ENCODE data around the gene CCDC122.

Gene CCDC122

DNA sequence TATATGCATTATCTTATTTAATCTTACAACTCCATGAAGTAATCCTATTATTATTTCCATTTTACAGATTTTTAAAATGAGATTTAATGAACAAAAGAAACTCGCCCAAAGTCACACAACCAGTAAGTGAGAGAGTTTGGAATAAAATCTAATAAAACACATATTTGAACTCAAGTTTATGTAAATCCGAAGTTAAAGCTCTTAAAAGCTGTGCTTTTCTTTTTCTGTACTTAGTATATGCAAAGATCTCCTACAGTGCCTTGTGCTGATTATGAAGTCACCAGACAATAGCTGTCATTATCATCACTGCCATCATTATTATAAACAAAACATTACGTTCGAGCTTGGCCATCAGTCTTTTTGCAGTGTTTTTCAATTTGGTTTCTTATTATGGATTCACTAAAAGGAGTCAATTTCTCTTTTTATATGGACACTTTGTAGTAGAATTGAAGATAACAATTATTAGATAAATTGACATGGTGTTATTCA lies 63.1 kb downstream of the CCDC122 start:
- TF ChIP-seq, protein P1, sequence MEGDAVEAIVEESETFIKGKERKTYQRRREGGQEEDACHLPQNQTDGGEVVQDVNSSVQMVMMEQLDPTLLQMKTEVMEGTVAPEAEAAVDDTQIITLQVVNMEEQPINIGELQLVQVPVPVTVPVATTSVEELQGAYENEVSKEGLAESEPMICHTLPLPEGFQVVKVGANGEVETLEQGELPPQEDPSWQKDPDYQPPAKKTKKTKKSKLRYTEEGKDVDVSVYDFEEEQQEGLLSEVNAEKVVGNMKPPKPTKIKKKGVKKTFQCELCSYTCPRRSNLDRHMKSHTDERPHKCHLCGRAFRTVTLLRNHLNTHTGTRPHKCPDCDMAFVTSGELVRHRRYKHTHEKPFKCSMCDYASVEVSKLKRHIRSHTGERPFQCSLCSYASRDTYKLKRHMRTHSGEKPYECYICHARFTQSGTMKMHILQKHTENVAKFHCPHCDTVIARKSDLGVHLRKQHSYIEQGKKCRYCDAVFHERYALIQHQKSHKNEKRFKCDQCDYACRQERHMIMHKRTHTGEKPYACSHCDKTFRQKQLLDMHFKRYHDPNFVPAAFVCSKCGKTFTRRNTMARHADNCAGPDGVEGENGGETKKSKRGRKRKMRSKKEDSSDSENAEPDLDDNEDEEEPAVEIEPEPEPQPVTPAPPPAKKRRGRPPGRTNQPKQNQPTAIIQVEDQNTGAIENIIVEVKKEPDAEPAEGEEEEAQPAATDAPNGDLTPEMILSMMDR (IDR thresholded peaks at IDR 0.05; ENCODE audit: control extremely low read depth, extremely low read depth, low read depth, missing control alignments), result no peak
- ChIA-PET CTCF (interaction anchor here (1.0 to 2.9 kb wide), 6 partner anchors 9 to 847 kb away, joined by 3 to 11 read pairs (median 4); no protein-coding TSS in a partner anchor), POLR2A (no interaction called here)
- no peak for DNase-seq (ENCODE audit: extremely low spot score)

DNA sequence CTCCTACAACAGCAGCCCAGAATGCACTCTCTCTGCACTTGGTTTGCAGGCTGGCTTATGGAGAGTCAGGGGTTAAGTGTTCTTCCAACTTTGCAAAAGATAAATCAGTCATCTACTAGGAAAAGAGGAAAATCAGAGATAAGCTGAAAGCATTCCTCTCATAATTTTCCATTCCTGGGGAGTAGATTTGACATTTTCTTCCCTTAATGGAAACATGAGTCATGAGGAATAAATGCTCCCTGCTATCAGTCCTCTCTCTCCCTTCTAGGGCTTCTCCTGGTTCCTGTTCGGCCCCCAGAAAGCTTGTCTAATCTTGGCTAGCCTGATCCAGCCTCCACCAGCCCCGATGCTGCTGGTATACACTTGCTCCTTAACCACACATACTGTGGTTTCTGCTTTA lies 64.3 kb downstream of the CCDC122 start:
- ChIA-PET POLR2A (no interaction called here), CTCF (interaction anchor here (0.8 to 2.9 kb wide), 2 partner anchors 10 to 11 kb away, joined by 4 to 11 read pairs; no protein-coding TSS in a partner anchor)
- no peak for DNase-seq (ENCODE audit: extremely low spot score)
- TF ChIP-seq, protein P1 (IDR thresholded peaks at IDR 0.05; ENCODE audit: control extremely low read depth, extremely low read depth, low read depth, missing control alignments), result no peak

- ChIA-PET POLR2A (no interaction called here), CTCF (no interaction called here)
- no peak for DNase-seq (ENCODE audit: extremely low spot score)
- TF ChIP-seq, protein P1 (IDR thresholded peaks at IDR 0.05; ENCODE audit: control extremely low read depth, extremely low read depth, low read depth, missing control alignments), result no peak
Observed at GRCh38 chr13:43808676-43809075, 70.9 kb downstream of the CCDC122 start.

- POLR2A ChIA-PET, result no interaction called here
- CTCF ChIA-PET, result interaction anchor here (0.8 to 2.3 kb wide), 4 partner anchors 10 to 922 kb away, joined by 3 to 11 read pairs (median 5); no protein-coding TSS in a partner anchor
- DNase-seq (ENCODE audit: extremely low spot score), result no peak
- TF ChIP-seq, protein P1 (IDR thresholded peaks at IDR 0.05; ENCODE audit: control extremely low read depth, extremely low read depth, low read depth, missing control alignments), result no peak
Observed at GRCh38 chr13:43805681-43806128, 73.8 kb downstream of the CCDC122 start.

DNA sequence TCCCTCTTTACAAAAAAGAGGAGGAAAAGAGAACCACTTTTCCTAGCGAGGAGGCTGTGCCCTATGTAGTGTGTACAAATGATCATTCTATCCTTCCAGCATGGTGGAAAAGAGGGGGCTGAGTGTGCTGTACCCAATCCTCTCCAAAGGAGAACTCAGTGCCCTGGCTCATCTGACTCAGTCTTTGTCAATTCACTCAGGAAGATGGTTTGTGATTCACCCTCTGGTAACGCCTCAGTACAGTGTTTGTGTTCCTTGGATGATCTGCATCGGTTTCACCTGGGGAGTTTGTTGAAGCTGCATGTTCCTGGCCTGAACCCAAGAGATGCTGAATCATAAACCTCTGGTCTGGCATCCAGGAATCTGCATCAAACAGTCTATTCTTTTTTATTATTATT lies 74.5 kb downstream of the CCDC122 start:
- ChIA-PET CTCF (interaction anchor here (0.7 to 2.3 kb wide), 19 partner anchors 8 to 1142 kb away, joined by 3 to 16 read pairs (median 3); partner anchors contain the start of gene EPSTI1), POLR2A (no interaction called here)
- TF ChIP-seq, protein P1 (IDR thresholded peaks at IDR 0.05; ENCODE audit: control extremely low read depth, extremely low read depth, low read depth, missing control alignments), result no peak
- DNase-seq (ENCODE audit: extremely low spot score), result no peak

DNA sequence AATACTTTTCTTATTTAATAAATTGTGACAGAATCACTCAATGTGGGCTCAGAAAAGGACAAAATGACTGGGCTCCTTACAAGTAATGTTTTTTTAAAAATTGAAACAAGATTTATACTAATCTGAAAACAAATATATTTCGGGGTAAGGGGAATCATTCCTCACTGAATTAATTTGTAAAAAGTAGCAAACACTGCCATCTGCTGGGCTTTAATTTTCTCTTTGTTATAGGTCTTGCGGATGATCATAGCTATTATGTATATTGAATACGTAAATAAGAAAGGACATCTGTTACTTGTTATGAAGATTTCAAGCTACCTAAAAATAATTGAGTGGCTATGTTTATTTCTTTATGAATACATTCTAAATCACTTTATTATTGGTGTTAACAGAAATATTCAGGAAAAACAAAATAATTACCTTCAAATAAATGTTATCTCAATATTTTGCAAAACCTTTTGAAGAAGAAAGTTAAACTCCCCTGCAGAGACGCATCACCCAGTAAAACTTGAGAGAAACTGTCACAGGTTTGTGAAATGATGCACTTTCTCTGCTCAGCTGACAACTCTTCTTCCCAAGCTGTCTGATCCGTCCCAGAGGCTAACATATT lies 75.0 kb downstream of the CCDC122 start:
- POLR2A ChIA-PET, result no interaction called here
- CTCF ChIA-PET, result interaction anchor here (0.7 to 2.3 kb wide), 22 partner anchors 9 to 1152 kb away, joined by 3 to 16 read pairs (median 3); partner anchors contain the start of gene EPSTI1
- DNase-seq (ENCODE audit: extremely low spot score), result peak; percentile 43
- TF ChIP-seq, protein P1 (IDR thresholded peaks at IDR 0.05; ENCODE audit: control extremely low read depth, extremely low read depth, low read depth, missing control alignments), result peak; percentile 44

All from GM10248 (cell line).